ENCODE data around the gene INPP5F. TPM values are rescaled to one million over a fixed set of nuclear protein-coding genes. Genes with fewer than 3 reads are reported as not detected.

The INPP5F gene
- total RNA-seq, 1 donor: 38.0 TPM

DNA sequence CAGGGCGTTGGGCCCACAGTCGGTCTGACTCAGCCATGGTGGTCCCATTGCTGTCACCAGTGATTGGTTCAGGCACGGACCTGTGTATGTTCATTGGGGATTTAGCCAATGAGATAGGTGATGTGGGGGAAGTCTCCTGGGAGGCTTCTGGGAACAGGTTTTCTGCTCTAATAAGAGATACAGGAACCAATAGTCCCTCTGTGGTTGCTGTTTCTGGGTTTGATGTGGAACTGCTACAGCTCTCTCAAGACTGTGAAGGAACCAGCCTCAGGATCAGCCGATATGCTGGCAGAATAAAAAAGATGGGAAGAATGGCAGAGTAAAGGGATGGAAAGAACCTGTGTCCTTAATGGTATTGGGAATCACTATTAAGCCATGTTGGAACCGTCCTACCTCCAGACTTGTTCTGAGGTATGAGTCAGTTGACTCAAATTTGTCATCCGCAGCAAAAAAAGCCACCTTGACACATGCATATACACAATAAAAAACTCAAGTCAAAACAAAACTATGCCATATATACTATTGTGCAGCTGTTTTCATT is 76.2 kb downstream of the INPP5F start:
- no peak for DNase-seq (ENCODE audit: low read depth)
- no peak overlapping the region for H3K4me3 ChIP-seq (ENCODE audit: low read depth, low read length)
- TF ChIP-seq, protein P1, sequence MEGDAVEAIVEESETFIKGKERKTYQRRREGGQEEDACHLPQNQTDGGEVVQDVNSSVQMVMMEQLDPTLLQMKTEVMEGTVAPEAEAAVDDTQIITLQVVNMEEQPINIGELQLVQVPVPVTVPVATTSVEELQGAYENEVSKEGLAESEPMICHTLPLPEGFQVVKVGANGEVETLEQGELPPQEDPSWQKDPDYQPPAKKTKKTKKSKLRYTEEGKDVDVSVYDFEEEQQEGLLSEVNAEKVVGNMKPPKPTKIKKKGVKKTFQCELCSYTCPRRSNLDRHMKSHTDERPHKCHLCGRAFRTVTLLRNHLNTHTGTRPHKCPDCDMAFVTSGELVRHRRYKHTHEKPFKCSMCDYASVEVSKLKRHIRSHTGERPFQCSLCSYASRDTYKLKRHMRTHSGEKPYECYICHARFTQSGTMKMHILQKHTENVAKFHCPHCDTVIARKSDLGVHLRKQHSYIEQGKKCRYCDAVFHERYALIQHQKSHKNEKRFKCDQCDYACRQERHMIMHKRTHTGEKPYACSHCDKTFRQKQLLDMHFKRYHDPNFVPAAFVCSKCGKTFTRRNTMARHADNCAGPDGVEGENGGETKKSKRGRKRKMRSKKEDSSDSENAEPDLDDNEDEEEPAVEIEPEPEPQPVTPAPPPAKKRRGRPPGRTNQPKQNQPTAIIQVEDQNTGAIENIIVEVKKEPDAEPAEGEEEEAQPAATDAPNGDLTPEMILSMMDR (IDR thresholded peaks at IDR 0.05; ENCODE audit: insufficient read depth, low read depth, low read length): no peak

GRCh38 chr10:119803264-119803663 is 77.4 kb downstream of the INPP5F start:
- TF ChIP-seq, protein P1 (IDR thresholded peaks at IDR 0.05; ENCODE audit: insufficient read depth, low read depth, low read length): no peak
- no peak overlapping the region for H3K4me3 ChIP-seq (ENCODE audit: low read depth, low read length)
- DNase-seq (ENCODE audit: low read depth): peak; percentile 46

DNA sequence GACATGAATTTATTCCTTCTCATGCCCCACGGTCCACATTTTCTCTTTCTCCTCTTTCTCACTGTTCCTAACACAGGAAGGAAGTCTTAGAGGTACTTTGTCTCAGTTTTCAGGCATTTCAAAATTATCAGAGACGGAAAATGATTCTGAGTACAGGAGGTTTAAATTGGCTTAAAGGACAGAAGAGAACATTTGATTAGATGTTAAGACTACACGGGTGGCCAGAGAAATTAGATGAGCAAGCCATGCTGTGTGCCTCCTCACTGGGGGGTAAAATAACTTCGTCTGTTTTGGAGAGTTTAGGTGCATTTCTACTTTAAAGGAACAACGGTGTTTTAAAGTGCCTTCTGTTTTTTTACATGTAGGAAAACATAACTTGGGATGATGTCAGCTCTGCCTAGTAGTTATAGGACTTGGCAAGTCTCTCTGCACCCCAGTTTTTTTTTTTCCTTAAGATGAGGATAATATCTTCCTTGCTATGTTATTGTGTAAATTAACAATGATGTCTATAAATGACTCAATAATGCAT is 79.9 kb downstream of the INPP5F start:
- TF ChIP-seq, protein P1 (IDR thresholded peaks at IDR 0.05; ENCODE audit: insufficient read depth, low read depth, low read length): no peak
- H3K4me3 ChIP-seq (ENCODE audit: low read depth, low read length): no peak overlapping the region
- no peak for DNase-seq (ENCODE audit: low read depth)

DNA sequence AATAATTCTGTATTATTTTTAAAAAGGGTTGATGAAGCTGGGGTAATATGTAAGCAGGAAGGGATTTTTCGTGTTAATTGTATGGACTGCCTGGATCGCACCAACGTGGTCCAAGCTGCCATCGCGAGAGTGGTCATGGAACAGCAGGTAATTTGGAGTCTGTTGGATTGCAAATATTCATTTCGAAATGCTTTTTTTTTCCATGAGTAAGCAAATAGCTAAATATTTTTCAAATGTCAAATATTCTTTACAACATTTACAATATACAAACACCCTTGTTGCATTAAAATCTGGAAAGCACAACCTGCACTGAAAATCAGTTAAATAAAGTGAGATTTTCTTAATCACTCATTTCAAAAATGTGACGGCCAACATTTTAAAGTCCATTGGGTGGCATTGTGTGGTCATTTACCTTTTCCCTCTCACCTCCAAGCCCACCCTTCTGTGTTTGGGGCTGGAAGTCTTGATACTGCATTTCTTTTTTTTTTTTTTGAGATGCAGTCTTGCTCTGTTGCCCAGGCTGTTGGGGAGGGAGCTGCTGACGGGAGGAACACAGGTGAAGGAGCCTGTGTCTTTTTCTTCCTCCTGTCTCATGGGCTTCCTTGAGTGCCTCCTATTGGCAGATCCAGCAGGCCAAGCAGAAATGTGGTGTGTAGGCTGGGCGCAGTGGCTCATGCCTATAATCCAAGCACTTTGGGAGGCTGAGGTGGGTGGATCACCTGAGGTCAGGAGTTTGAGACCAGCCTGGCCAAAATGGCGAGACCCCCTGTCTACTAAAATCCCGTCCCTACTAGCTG is 80.7 kb downstream of the INPP5F start:
- DNase-seq (ENCODE audit: low read depth): no peak
- TF ChIP-seq, protein P1 (IDR thresholded peaks at IDR 0.05; ENCODE audit: insufficient read depth, low read depth, low read length): no peak
- no peak overlapping the region for H3K4me3 ChIP-seq (ENCODE audit: low read depth, low read length)

DNA sequence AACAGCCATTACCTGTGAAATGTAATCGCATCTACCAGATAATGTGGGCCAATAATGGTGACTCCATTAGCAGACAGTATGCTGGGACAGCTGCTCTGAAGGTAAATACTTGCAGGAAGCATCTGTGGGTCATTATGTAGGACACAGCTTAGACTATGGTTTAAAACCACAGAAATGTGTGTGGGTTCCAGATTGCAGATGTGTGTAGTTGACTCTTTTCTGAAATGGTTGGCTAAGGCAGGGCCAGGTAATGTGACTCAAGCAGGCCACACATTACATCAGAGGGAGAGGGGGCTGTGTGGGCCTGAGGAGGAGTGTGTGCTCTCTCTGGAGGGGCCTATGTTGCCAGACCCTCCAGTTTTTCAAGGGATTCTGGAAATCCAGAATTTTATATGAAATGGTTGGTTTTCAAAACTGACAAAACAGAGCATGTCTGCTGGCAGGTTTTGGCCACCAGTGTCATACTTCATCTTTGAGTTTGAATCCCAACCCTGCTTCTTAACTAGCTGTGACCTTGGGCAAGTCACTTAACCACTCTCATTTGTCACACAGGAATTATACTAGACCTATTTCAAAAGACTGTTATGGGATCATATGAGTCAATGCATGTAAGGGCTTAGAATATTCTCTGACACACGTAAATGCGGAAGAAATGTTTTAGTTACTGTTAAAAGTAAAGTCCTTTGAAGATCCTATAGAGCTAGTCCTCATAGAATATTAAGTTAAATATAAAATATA is 82.3 kb downstream of the INPP5F start:
- TF ChIP-seq, protein P1 (IDR thresholded peaks at IDR 0.05; ENCODE audit: insufficient read depth, low read depth, low read length): no peak
- DNase-seq (ENCODE audit: low read depth): peak; percentile 66
- no peak overlapping the region for H3K4me3 ChIP-seq (ENCODE audit: low read depth, low read length)

- no peak for DNase-seq (ENCODE audit: low read depth)
- H3K4me3 ChIP-seq (ENCODE audit: low read depth, low read length): no peak overlapping the region
- TF ChIP-seq, protein P1 (IDR thresholded peaks at IDR 0.05; ENCODE audit: insufficient read depth, low read depth, low read length): no peak
Measured at GRCh38 chr10:119811122-119811521, 85.3 kb downstream of the INPP5F start.

Measured in fibroblast of villous mesenchyme (primary cell).